ENCODE measurements around the gene SGCA.

SGCA gene

DNA sequence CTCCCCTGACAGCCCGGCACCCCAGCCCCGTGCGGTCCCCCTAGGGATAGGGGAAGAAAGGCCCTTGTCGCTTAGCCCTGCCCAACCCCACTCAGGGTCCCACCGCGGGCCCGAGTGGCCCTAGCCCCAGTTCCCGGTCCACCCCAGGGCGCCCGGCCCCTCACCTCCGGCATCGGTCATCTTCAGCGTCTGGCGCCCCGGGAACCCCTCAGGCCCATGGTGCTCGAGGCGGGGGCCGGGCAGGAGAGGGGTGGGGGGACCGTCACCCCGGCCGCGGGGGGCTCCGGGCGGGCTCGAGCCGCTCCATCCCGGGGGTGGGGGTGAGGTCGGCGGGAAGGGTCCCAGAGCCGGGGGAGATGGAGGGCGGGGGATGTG, 36.5 kb upstream of the SGCA start (continued):
- TF ChIP-seq, protein P1, sequence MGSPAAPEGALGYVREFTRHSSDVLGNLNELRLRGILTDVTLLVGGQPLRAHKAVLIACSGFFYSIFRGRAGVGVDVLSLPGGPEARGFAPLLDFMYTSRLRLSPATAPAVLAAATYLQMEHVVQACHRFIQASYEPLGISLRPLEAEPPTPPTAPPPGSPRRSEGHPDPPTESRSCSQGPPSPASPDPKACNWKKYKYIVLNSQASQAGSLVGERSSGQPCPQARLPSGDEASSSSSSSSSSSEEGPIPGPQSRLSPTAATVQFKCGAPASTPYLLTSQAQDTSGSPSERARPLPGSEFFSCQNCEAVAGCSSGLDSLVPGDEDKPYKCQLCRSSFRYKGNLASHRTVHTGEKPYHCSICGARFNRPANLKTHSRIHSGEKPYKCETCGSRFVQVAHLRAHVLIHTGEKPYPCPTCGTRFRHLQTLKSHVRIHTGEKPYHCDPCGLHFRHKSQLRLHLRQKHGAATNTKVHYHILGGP (tag by site-specific recombination; IDR thresholded peaks at IDR 0.05), result no peak

DNA sequence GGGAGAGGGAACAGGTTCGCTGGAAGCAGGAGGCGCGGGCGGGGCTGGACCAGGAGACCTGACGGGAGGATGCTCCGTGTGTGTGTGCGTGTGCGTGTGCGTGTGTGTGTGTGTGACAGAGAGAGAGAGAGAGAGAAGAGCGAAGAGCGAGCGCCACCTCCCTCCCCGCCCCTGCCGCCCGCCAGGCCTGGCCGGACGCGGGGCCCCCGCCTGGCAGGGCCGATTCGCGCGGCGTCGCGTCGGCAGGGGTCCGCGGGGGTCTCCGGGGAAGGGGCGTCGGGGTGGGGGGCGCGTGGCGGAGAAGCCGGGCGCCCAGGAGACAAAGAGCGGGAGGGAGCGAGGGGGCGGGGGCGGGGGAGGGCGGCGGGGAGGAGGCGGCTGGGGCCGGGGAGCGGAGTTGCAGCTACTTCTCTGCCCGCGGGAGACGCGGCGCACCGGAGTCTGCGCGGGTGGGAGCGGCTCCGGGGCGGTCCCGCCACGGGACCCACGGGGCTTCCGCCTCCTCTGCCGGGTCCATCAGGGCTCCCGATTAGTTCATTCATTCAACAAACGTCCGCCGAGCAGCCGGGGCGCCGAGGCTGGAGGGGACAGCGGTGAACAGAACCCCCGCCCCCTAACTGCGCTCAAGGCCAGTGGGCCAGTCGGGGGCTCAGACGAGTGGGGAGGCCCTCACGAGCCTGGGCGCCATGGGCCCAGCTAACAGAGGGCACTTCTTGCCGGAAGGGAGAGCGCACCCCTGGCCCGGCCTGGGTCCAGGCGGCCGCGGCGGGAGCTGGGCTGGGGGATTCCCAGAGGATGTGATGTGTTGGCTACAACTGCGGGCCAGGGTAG, 35.9 kb upstream of the SGCA start, which contains the start of gene SAMD14:
TSS of gene SAMD14 (minus strand) at position 433 of the 831 bp plus-strand sequence. CDS start 5,201 bp downstream, outside the sequence.
- ChIA-PET CTCF (interaction anchor here (0.6 to 2.0 kb wide), 7 partner anchors 9 to 37 kb away, joined by 4 to 23 read pairs (median 5); no protein-coding TSS in a partner anchor), POLR2A (interaction anchor here (0.5 to 1.7 kb wide), 6 partner anchors 9 to 70 kb away, joined by 3 to 7 read pairs (median 5); no protein-coding TSS in a partner anchor)
- no peaks in the 10 kb centered on the region for H3K9me3 ChIP-seq (ENCODE audit: control insufficient read depth, insufficient read depth, low read depth, low read length)
- peaks cover 0 to 19% of the 10 kb centered on the region in 2 experiments; a peak in 1 of 3 replicates for H3K36me3 ChIP-seq (ENCODE audit: control insufficient read depth in 2 of 2, insufficient read depth in 1 of 2, low read length in 2 of 2)
- H3K4me3 ChIP-seq (ENCODE audit: low read depth, low read length), result peak within 1 kb of the TSS; percentile 35
- H3K4me1 ChIP-seq (ENCODE audit: control insufficient read depth, insufficient read depth, low read length), result no peaks in the 10 kb centered on the region
- no peak within 1 kb of the TSS for H3K27ac ChIP-seq (ENCODE audit: extremely low read depth, low read depth, low read length)
- TF ChIP-seq KLF1 (tag by site-specific recombination; IDR thresholded peaks at IDR 0.05) (0 out of 2 replicates have a peak, but pooled peaks have one; percentile 35), SP2 (tag by site-specific recombination; IDR thresholded peaks at IDR 0.05) (0 out of 2 replicates have a peak, but pooled peaks have one; percentile 4), ZNF146 (tag by site-specific recombination; IDR thresholded peaks at IDR 0.05) (no peak), ZBTB7A (tag by site-specific recombination; IDR thresholded peaks at IDR 0.05; ENCODE audit: low read depth) (peak; percentile 34; the same call in 1 of the 2 replicates), SP7 (tag by site-specific recombination; IDR thresholded peaks at IDR 0.05) (0 out of 2 replicates have a peak, but pooled peaks have one; percentile 11), KLF7 (tag by site-specific recombination; IDR thresholded peaks at IDR 0.05; ENCODE audit: borderline replicate concordance) (0 out of 2 replicates have a peak, but pooled peaks have one; percentile 30), KLF8 (tag by site-specific recombination; IDR thresholded peaks at IDR 0.05) (peak; percentile 50), GLIS2 (tag by site-specific recombination; IDR thresholded peaks at IDR 0.05) (peak; percentile 10), ZIC2 (tag by site-specific recombination; IDR thresholded peaks at IDR 0.05) (0 out of 2 replicates have a peak, but pooled peaks have one; percentile 22), EGR2 (tag by site-specific recombination; IDR thresholded peaks at IDR 0.05; ENCODE audit: low read depth) (peak; percentile 70; the same call in 1 of the 2 replicates), ZNF335 (tag by site-specific recombination; conservative IDR thresholded peaks at IDR 0.05) (peak; percentile 37), ZNF266 (tag by site-specific recombination; IDR thresholded peaks at IDR 0.05; ENCODE audit: low read depth) (no peak), ZBTB48 (tag by site-specific recombination; IDR thresholded peaks at IDR 0.05) (0 out of 2 replicates have a peak, but pooled peaks have one; percentile 2), ZBTB17 (tag by site-specific recombination; IDR thresholded peaks at IDR 0.05) (0 out of 2 replicates have a peak, but pooled peaks have one; percentile 18)
- TF ChIP-seq, protein P2, sequence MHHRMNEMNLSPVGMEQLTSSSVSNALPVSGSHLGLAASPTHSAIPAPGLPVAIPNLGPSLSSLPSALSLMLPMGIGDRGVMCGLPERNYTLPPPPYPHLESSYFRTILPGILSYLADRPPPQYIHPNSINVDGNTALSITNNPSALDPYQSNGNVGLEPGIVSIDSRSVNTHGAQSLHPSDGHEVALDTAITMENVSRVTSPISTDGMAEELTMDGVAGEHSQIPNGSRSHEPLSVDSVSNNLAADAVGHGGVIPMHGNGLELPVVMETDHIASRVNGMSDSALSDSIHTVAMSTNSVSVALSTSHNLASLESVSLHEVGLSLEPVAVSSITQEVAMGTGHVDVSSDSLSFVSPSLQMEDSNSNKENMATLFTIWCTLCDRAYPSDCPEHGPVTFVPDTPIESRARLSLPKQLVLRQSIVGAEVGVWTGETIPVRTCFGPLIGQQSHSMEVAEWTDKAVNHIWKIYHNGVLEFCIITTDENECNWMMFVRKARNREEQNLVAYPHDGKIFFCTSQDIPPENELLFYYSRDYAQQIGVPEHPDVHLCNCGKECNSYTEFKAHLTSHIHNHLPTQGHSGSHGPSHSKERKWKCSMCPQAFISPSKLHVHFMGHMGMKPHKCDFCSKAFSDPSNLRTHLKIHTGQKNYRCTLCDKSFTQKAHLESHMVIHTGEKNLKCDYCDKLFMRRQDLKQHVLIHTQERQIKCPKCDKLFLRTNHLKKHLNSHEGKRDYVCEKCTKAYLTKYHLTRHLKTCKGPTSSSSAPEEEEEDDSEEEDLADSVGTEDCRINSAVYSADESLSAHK (tag by site-specific recombination; IDR thresholded peaks at IDR 0.05), result 0 out of 2 replicates have a peak, but pooled peaks have one; percentile 33
- TF ChIP-seq, protein P3, sequence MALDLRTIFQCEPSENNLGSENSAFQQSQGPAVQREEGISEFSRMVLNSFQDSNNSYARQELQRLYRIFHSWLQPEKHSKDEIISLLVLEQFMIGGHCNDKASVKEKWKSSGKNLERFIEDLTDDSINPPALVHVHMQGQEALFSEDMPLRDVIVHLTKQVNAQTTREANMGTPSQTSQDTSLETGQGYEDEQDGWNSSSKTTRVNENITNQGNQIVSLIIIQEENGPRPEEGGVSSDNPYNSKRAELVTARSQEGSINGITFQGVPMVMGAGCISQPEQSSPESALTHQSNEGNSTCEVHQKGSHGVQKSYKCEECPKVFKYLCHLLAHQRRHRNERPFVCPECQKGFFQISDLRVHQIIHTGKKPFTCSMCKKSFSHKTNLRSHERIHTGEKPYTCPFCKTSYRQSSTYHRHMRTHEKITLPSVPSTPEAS (tag by site-specific recombination; IDR thresholded peaks at IDR 0.05), result peak; percentile 90
- TF ChIP-seq, protein P4, sequence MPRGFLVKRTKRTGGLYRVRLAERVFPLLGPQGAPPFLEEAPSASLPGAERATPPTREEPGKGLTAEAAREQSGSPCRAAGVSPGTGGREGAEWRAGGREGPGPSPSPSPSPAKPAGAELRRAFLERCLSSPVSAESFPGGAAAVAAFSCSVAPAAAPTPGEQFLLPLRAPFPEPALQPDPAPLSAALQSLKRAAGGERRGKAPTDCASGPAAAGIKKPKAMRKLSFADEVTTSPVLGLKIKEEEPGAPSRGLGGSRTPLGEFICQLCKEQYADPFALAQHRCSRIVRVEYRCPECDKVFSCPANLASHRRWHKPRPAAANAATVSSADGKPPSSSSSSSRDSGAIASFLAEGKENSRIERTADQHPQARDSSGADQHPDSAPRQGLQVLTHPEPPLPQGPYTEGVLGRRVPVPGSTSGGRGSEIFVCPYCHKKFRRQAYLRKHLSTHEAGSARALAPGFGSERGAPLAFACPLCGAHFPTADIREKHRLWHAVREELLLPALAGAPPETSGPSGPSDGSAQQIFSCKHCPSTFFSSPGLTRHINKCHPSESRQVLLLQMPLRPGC (tag by site-specific recombination; IDR thresholded peaks at IDR 0.05), result no peak
- TF ChIP-seq, protein P5, sequence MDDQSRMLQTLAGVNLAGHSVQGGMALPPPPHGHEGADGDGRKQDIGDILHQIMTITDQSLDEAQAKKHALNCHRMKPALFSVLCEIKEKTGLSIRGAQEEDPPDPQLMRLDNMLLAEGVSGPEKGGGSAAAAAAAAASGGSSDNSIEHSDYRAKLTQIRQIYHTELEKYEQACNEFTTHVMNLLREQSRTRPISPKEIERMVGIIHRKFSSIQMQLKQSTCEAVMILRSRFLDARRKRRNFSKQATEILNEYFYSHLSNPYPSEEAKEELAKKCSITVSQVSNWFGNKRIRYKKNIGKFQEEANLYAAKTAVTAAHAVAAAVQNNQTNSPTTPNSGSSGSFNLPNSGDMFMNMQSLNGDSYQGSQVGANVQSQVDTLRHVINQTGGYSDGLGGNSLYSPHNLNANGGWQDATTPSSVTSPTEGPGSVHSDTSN (CRISPR knock-in tag; IDR thresholded peaks at IDR 0.05), result no peak
- TF ChIP-seq, protein P6, sequence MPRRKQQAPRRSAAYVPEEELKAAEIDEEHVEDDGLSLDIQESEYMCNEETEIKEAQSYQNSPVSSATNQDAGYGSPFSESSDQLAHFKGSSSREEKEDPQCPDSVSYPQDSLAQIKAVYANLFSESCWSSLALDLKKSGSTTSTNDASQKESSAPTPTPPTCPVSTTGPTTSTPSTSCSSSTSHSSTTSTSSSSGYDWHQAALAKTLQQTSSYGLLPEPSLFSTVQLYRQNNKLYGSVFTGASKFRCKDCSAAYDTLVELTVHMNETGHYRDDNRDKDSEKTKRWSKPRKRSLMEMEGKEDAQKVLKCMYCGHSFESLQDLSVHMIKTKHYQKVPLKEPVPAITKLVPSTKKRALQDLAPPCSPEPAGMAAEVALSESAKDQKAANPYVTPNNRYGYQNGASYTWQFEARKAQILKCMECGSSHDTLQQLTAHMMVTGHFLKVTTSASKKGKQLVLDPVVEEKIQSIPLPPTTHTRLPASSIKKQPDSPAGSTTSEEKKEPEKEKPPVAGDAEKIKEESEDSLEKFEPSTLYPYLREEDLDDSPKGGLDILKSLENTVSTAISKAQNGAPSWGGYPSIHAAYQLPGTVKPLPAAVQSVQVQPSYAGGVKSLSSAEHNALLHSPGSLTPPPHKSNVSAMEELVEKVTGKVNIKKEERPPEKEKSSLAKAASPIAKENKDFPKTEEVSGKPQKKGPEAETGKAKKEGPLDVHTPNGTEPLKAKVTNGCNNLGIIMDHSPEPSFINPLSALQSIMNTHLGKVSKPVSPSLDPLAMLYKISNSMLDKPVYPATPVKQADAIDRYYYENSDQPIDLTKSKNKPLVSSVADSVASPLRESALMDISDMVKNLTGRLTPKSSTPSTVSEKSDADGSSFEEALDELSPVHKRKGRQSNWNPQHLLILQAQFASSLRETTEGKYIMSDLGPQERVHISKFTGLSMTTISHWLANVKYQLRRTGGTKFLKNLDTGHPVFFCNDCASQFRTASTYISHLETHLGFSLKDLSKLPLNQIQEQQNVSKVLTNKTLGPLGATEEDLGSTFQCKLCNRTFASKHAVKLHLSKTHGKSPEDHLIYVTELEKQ (tag by site-specific recombination; IDR thresholded peaks at IDR 0.05; ENCODE audit: borderline replicate concordance), result peak; percentile 70
- TF ChIP-seq, protein P7, sequence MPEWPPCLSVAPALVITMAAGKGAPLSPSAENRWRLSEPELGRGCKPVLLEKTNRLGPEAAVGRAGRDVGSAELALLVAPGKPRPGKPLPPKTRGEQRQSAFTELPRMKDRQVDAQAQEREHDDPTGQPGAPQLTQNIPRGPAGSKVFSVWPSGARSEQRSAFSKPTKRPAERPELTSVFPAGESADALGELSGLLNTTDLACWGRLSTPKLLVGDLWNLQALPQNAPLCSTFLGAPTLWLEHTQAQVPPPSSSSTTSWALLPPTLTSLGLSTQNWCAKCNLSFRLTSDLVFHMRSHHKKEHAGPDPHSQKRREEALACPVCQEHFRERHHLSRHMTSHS (tag by site-specific recombination; IDR thresholded peaks at IDR 0.05), result 0 out of 2 replicates have a peak, but pooled peaks have one; percentile 41
